Anterior cingulate cortex (tissue), 58 donors: Measurements from ENCODE around the gene FAM120AOS.

Experiments
- DNase-seq, 58 donors: peaks; one replicate each; lab custom pipeline; 2025; lab: John Stamatoyannopoulos, UW

The FAM120AOS gene

GRCh38 chr9:93453047-93453914 is at the start of gene FAM120AOS:
FAM120AOS (minus strand) TSS chr9:93453581; CDS start chr9:93452709, 872 bp downstream.
- DNase-seq, result peak; percentile 53 to 97 (median 91)

- no peak for DNase-seq
Measured at GRCh38 chr9:93501406-93501805, 48.0 kb upstream of the FAM120AOS start.

GRCh38 chr9:93500571-93501298 is 47.4 kb upstream of the FAM120AOS start:
- DNase-seq, result no peak

- DNase-seq, result no peak
Measured at GRCh38 chr9:93496285-93496684, 42.9 kb upstream of the FAM120AOS start.

GRCh38 chr9:93493949-93494348 is 40.6 kb upstream of the FAM120AOS start:
- no peak for DNase-seq

- DNase-seq, result no peak
Measured at GRCh38 chr9:93492327-93492726, 38.9 kb upstream of the FAM120AOS start.

GRCh38 chr9:93491593-93492232 is 38.3 kb upstream of the FAM120AOS start:
- no peak for DNase-seq

GRCh38 chr9:93488244-93488643 is 34.9 kb upstream of the FAM120AOS start:
- peak in 20 of 58 donors; percentile 8 to 79 (median 41) for DNase-seq

- DNase-seq, result no peak
Measured at GRCh38 chr9:93486268-93486667, 32.9 kb upstream of the FAM120AOS start.

- DNase-seq, result no peak
Measured at GRCh38 chr9:93483497-93483896, 30.1 kb upstream of the FAM120AOS start.

- no peak for DNase-seq
Measured at GRCh38 chr9:93480728-93481324, 27.4 kb upstream of the FAM120AOS start.

- no peak for DNase-seq
Measured at GRCh38 chr9:93480262-93480661, 26.9 kb upstream of the FAM120AOS start.

GRCh38 chr9:93479726-93480125 is 26.3 kb upstream of the FAM120AOS start:
- DNase-seq, result no peak

GRCh38 chr9:93477397-93477796 is 24.0 kb upstream of the FAM120AOS start:
- no peak for DNase-seq

GRCh38 chr9:93476924-93477323 is 23.5 kb upstream of the FAM120AOS start:
- no peak for DNase-seq

- DNase-seq, result no peak
Measured at GRCh38 chr9:93475856-93476255, 22.5 kb upstream of the FAM120AOS start.

- no peak for DNase-seq
Measured at GRCh38 chr9:93475108-93475507, 21.7 kb upstream of the FAM120AOS start.

GRCh38 chr9:93473411-93473810 is 20.0 kb upstream of the FAM120AOS start:
- DNase-seq, result no peak

- peak in 6 of 58 donors; percentile 8 to 34 (median 15) for DNase-seq
Measured at GRCh38 chr9:93471124-93471523, 17.7 kb upstream of the FAM120AOS start.

- DNase-seq, result no peak
Measured at GRCh38 chr9:93470391-93470790, 17.0 kb upstream of the FAM120AOS start.
